PC-3 (cell line): ENCODE data around the gene DLD. TPM values are rescaled to one million over a fixed set of nuclear protein-coding genes. Genes with fewer than 3 reads are reported as not detected.

Source experiments
- ATAC-seq: fragments of 200-7000 bp; cut with Tn5 transposase; 2 replicates; pipeline ENCODE4 v1.9.1; 2020; ENCODE audit warnings: mild to moderate bottlenecking, moderate library complexity
- BruUV-seq: library from RNA; stranded (reverse); fragments of 400-500 nt; replicated peaks from 2 replicates; lab custom pipeline; 2021; lab: Mats Ljungman, UMichigan
- CTCF ChIA-PET: fragments of 300-600 bp; sonication (Branson Sonifier 250); formaldehyde crosslinking; loops from one replicate; lab custom pipeline; 2022; ENCODE audit warnings: antibody characterized with exemption; lab: Charles Lee
- POLR2A ChIA-PET: fragments of 300-600 bp; sonication (Branson Sonifier 250); formaldehyde crosslinking; loops from one replicate; lab custom pipeline; 2022; ENCODE audit warnings: antibody characterized with exemption; ENCODE audit not compliant: unreplicated experiment; lab: Charles Lee
- DNase-seq: peaks from one replicate; pipeline ENCODE4 v3.0.0-alpha.2; 2015
- H2AFZ ChIP-seq: fragments of 300-600 bp; sonication (generic); 2 replicates; pipeline ENCODE4 v1.6.0; 2016; ENCODE audit warnings: antibody characterized with exemption, low read length
- H3F3A ChIP-seq: fragments of 300-600 bp; sonication (generic); one replicate; pipeline ENCODE4 v1.6.0; 2017; ENCODE audit warnings: antibody characterized with exemption, low read length, control low read depth, mild to moderate bottlenecking; ENCODE audit not compliant: unreplicated experiment
- H3K27ac ChIP-seq: fragments of 300-600 bp; sonication (generic); 2 replicates; pipeline ENCODE4 v1.5.1; 2016; ENCODE audit warnings: mild to moderate bottlenecking, low read length
- H3K27me3 ChIP-seq: fragments of 300-600 bp; sonication (generic); 2 replicates; pipeline ENCODE4 v1.6.1; 2016; ENCODE audit warnings: low read length, mixed read lengths
- H3K36me3 ChIP-seq: fragments of 300-600 bp; sonication (generic); 2 replicates; pipeline ENCODE4 v1.6.1; 2016; ENCODE audit warnings: low read depth, mixed run types, low read length, mixed read lengths
- H3K4me1 ChIP-seq: fragments of 300-600 bp; sonication (generic); 2 replicates; pipeline ENCODE4 v1.5.1; 2016; ENCODE audit warnings: low read length; ENCODE audit not compliant: insufficient read depth
- H3K4me2 ChIP-seq: fragments of 300-600 bp; sonication (generic); 2 replicates; pipeline ENCODE4 v1.6.0; 2016; ENCODE audit warnings: low read length
- H3K4me3 ChIP-seq: fragments of 300-600 bp; sonication (generic); 2 replicates; pipeline ENCODE4 v1.5.1; 2016; ENCODE audit warnings: mild to moderate bottlenecking, low read length, mixed read lengths
- H3K79me2 ChIP-seq: fragments of 300-600 bp; sonication (generic); 2 replicates; pipeline ENCODE4 v1.6.1; 2017; ENCODE audit warnings: low read length, mixed read lengths
- H3K9ac ChIP-seq: fragments of 300-600 bp; sonication (generic); 2 replicates; pipeline ENCODE4 v1.6.0; 2016; ENCODE audit warnings: mild to moderate bottlenecking, low read length
- H3K9me2 ChIP-seq: fragments of 300-600 bp; sonication (generic); replicated peaks from 2 replicates; pipeline ENCODE4 v1.6.1; 2016; ENCODE audit warnings: mixed run types, low read length, mixed read lengths
- H3K9me3 ChIP-seq: fragments of 300-600 bp; sonication (generic); 2 replicates; pipeline ENCODE4 v1.6.1; 2016; ENCODE audit warnings: low read length, mixed read lengths
- H4K20me1 ChIP-seq: fragments of 300-600 bp; sonication (generic); 2 replicates; pipeline ENCODE4 v1.6.1; 2016; ENCODE audit warnings: low read length, mixed read lengths
- EZH2 ChIP-seq: fragments of 300-600 bp; sonication (generic); IDR thresholded peaks from one replicate; pipeline ENCODE4 v1.6.1; 2017; ENCODE audit warnings: antibody characterized with exemption, mild to moderate bottlenecking, low read length; ENCODE audit not compliant: unreplicated experiment
- EZH2phosphoT487 ChIP-seq: fragments of 300-600 bp; sonication (generic); IDR thresholded peaks from 2 replicates; pipeline ENCODE4 v1.6.1; 2018; ENCODE audit warnings: mild to moderate bottlenecking, antibody characterized with exemption, low read length, borderline replicate concordance
- intact Hi-C: fragments of 100-400 bp; cut with micrococcal nuclease; formaldehyde crosslinking; loops from 2 replicates; pipeline ENCODE4 v1.9.0; 2023
- total RNA-seq: library from RNA; depleted of rRNA; stranded (reverse); fragments of >200 nt; gene quantifications from 2 replicates; pipeline ENCODE4 v1.2.3, GENCODE V29; 2014
- TF ChIP-seq, protein P1 (sequence below): fragments of 300-600 bp; sonication (generic); conservative IDR thresholded peaks from 2 replicates; pipeline ENCODE4 v1.5.1; 2017; ENCODE audit warnings: antibody characterized with exemption, low read depth, mild to moderate bottlenecking, low read length

Gene DLD
- total RNA-seq, 1 experiment from 2014 or later = 64.0 TPM

DNA sequence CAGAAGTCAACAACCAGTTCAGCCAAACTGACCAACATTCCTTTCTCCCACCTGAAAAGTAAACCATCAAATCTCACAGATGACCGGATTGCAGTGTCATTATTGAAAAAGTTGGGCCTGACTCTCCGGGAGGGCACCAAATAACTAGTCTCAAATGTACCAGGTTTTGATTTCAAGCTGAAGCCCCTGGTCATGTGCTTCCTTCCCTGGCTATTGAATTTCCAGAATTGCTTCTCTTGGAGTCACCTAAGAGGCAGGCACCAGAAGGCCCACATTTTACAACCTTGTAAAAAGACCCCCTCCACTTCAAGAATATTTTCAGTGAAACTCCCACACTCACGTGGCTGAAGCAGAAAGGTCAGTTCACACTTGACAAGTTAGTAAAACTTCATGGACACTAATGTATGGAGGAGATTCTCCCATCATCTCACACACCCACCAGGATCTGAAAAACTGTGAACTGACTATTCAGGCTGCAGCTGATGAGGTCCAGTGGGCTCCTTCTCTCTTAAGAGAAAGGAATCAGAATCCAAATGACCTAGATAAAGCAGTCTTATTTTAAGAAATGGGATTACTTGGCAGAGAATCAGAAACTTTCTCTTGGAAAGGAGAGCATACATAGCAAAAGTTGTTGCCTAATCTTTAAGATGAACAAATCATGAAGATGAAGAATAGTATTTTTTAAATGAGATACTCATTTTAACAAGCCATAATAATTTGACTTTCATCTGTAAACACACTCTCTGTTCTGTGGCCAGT, 53.6 kb downstream of the DLD start:
- intact Hi-C loops = loop anchor here (5.0 kb wide), 2 partner anchors 153 to 203 kb away; no protein-coding TSS in a partner anchor
- Histone ChIP-seq H3K27ac (no peak overlapping the region), H3K9me2 (no peaks in the 10 kb centered on the region)

DNA sequence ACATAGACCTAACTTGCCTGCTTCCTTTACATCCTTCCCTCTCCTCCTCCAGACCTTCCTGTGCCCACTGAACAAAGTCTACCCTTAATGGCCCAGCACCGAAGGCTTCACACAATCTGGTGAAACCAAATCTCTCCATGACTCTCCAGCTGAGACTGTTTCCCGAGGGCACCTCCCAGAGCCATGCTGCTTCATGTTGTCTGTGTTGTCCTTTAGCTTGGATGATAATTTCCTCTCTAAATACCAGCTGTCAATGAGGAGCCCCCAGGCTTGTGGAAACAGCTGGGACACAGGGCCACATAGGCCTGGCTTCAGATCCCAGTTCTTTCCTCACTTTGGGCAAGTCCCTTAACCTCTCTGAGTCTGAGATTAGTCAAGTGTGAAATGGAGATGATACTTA, 54.3 kb downstream of the DLD start:
- no peak overlapping the region for H3K27ac ChIP-seq
- ChIA-PET CTCF (no interaction called here), POLR2A (no interaction called here)

More for the DNA sequence above, 53.6 kb downstream of the DLD start:
- H3K9ac ChIP-seq = no peak overlapping the region
- H3K4me3 ChIP-seq = no peak overlapping the region
- peaks cover 9% of the 10 kb centered on the region for H3F3A ChIP-seq
- H3K27me3 ChIP-seq = no peaks in the 10 kb centered on the region
- H3K79me2 ChIP-seq = no peaks in the 10 kb centered on the region
- ChIA-PET CTCF (no interaction called here), POLR2A (no interaction called here)
- TF ChIP-seq EZH2 (no peak), EZH2phosphoT487 (no peak)
- TF ChIP-seq, protein P1, sequence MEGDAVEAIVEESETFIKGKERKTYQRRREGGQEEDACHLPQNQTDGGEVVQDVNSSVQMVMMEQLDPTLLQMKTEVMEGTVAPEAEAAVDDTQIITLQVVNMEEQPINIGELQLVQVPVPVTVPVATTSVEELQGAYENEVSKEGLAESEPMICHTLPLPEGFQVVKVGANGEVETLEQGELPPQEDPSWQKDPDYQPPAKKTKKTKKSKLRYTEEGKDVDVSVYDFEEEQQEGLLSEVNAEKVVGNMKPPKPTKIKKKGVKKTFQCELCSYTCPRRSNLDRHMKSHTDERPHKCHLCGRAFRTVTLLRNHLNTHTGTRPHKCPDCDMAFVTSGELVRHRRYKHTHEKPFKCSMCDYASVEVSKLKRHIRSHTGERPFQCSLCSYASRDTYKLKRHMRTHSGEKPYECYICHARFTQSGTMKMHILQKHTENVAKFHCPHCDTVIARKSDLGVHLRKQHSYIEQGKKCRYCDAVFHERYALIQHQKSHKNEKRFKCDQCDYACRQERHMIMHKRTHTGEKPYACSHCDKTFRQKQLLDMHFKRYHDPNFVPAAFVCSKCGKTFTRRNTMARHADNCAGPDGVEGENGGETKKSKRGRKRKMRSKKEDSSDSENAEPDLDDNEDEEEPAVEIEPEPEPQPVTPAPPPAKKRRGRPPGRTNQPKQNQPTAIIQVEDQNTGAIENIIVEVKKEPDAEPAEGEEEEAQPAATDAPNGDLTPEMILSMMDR = no peak
- H3K4me1 ChIP-seq = peaks cover 19% of the 10 kb centered on the region
- H3K4me2 ChIP-seq = no peak overlapping the region
- no peaks in the 10 kb centered on the region for H4K20me1 ChIP-seq
- ATAC-seq (no peak), DNase-seq (no peak)
- no TSS peak for BruUV-seq
- H3K36me3 ChIP-seq = peaks cover 45% of the 10 kb centered on the region
- H3K9me3 ChIP-seq = no peaks in the 10 kb centered on the region
- H2AFZ ChIP-seq = no peak overlapping the region

More for the DNA sequence above, 54.3 kb downstream of the DLD start:
- Histone ChIP-seq H3K9ac (no peak overlapping the region), H2AFZ (no peak overlapping the region), H4K20me1 (no peaks in the 10 kb centered on the region), H3F3A (peaks cover 11% of the 10 kb centered on the region), H3K36me3 (peaks cover 41% of the 10 kb centered on the region), H3K4me2 (no peak overlapping the region), H3K4me3 (no peak overlapping the region), H3K9me2 (no peaks in the 10 kb centered on the region), H3K27me3 (no peaks in the 10 kb centered on the region), H3K4me1 (peaks cover 26% of the 10 kb centered on the region), H3K79me2 (no peaks in the 10 kb centered on the region), H3K9me3 (no peaks in the 10 kb centered on the region)
- no peak for ATAC-seq
- no peak for DNase-seq
- intact Hi-C loops = loop anchor here (5.0 kb wide), 2 partner anchors 152 to 202 kb away; no protein-coding TSS in a partner anchor
- TF ChIP-seq EZH2phosphoT487 (no peak), EZH2 (no peak)
- TF ChIP-seq, protein P1 = no peak
- BruUV-seq = TSS peak; percentile 8
